HG02763 (cell line): ENCODE data around the gene FBXW4.

Experiments
- ATAC-seq: cut with Tn5 transposase; IDR thresholded peaks from one replicate; pipeline ENCODE4 v1.9.1; 2021; ENCODE audit warnings: mild to moderate bottlenecking, moderate library complexity; ENCODE audit not compliant: unreplicated experiment

Gene FBXW4

GRCh38 chr10:101694674-101695403 is at the start of gene FBXW4:
Gene FBXW4 (minus strand): TSS chr10:101695170. CDS start chr10:101695105, 65 bp downstream.
- ATAC-seq, result peak; percentile 57

- ATAC-seq, result no peak
Measured at GRCh38 chr10:101744267-101744666, 49.3 kb upstream of the FBXW4 start.

GRCh38 chr10:101741938-101742337 is 47.0 kb upstream of the FBXW4 start:
- no peak for ATAC-seq

GRCh38 chr10:101736666-101737065 is 41.7 kb upstream of the FBXW4 start:
- ATAC-seq, result no peak

- ATAC-seq, result no peak
Measured at GRCh38 chr10:101732096-101732495, 37.1 kb upstream of the FBXW4 start.

GRCh38 chr10:101726115-101726387 is 31.1 kb upstream of the FBXW4 start:
- no peak for ATAC-seq

GRCh38 chr10:101725296-101726114 is 30.5 kb upstream of the FBXW4 start:
- no peak for ATAC-seq

- ATAC-seq, result no peak
Measured at GRCh38 chr10:101724446-101724845, 29.5 kb upstream of the FBXW4 start.

GRCh38 chr10:101723176-101723575 is 28.2 kb upstream of the FBXW4 start:
- ATAC-seq, result no peak

- no peak for ATAC-seq
Measured at GRCh38 chr10:101721806-101722205, 26.8 kb upstream of the FBXW4 start.

GRCh38 chr10:101720606-101721230 is 25.7 kb upstream of the FBXW4 start:
- no peak for ATAC-seq

GRCh38 chr10:101718690-101719275 is 23.8 kb upstream of the FBXW4 start:
- ATAC-seq, result no peak

GRCh38 chr10:101716891-101717659 is 22.1 kb upstream of the FBXW4 start:
- no peak for ATAC-seq

- no peak for ATAC-seq
Measured at GRCh38 chr10:101712997-101713396, 18.0 kb upstream of the FBXW4 start.

GRCh38 chr10:101710793-101711192 is 15.8 kb upstream of the FBXW4 start:
- no peak for ATAC-seq

- ATAC-seq, result no peak
Measured at GRCh38 chr10:101710059-101710695, 15.2 kb upstream of the FBXW4 start.

- ATAC-seq, result no peak
Measured at GRCh38 chr10:101709359-101710058, 14.5 kb upstream of the FBXW4 start.

- ATAC-seq, result no peak
Measured at GRCh38 chr10:101708870-101709269, 13.9 kb upstream of the FBXW4 start.

- ATAC-seq, result no peak
Measured at GRCh38 chr10:101708073-101708472, 13.1 kb upstream of the FBXW4 start.

GRCh38 chr10:101704331-101704730 is 9.4 kb upstream of the FBXW4 start:
- ATAC-seq, result no peak
